Suprapubic skin (tissue), 4 donors: ENCODE data around the gene ENTREP1. TPM values are rescaled to one million over a fixed set of nuclear protein-coding genes. Genes with fewer than 3 reads are reported as not detected.

Experiments used
- DNase-seq, 2 donors: peaks; one replicate each; pipeline ENCODE4 v3.0.0-alpha.2; 2019; ENCODE audit warnings: low spot score in 2 of 2
- H3K27ac ChIP-seq: fragments of 200-600 bp; sonication (generic); one replicate; pipeline ENCODE4 v1.5.1; 2019
- H3K27me3 ChIP-seq: fragments of 200-600 bp; sonication (generic); one replicate; pipeline ENCODE4 v1.5.1; 2019
- H3K36me3 ChIP-seq: fragments of 200-600 bp; sonication (generic); one replicate; pipeline ENCODE4 v1.5.1; 2019
- H3K4me1 ChIP-seq: fragments of 200-600 bp; sonication (generic); one replicate; pipeline ENCODE4 v1.5.1; 2019
- H3K4me3 ChIP-seq: fragments of 200-600 bp; sonication (generic); one replicate; pipeline ENCODE4 v1.5.1; 2019; ENCODE audit warnings: mild to moderate bottlenecking
- H3K9me3 ChIP-seq: fragments of 200-600 bp; sonication (generic); one replicate; pipeline ENCODE4 v1.5.1; 2019
- CTCF ChIP-seq, 2 donors: fragments of 200-600 bp in 1 of 2; fragments of 450-650 bp in 1 of 2; sonication (generic) in 1 of 2; IDR thresholded peaks; one replicate each; pipeline ENCODE4 v1.5.1; 2016 to 2019; ENCODE audit warnings: antibody characterized with exemption in 2 of 2, mild to moderate bottlenecking in 1 of 2, moderate library complexity in 1 of 2
- EP300 ChIP-seq: sonication (generic); formaldehyde crosslinking; IDR thresholded peaks from one replicate; pipeline ENCODE4 v1.6.1; 2017; ENCODE audit warnings: antibody characterized with exemption
- POLR2A ChIP-seq, 2 donors: fragments of 450-650 bp; IDR thresholded peaks; one replicate each; pipeline ENCODE4 v1.6.1; 2017; ENCODE audit warnings: antibody characterized with exemption in 2 of 2, mild to moderate bottlenecking in 2 of 2, moderate library complexity in 2 of 2
- POLR2AphosphoS5 ChIP-seq, 3 donors: sonication (generic); formaldehyde crosslinking; IDR thresholded peaks; one replicate each; pipeline ENCODE4 v1.6.1; 2017; ENCODE audit warnings: antibody characterized with exemption in 3 of 3
- WGBS: methylation state at CpG from one replicate; pipeline ENCODE4 v1.1.5; 2018; 5-methylcytosine and 5-hydroxymethylcytosine counted together
- total RNA-seq, 4 donors: library from RNA; depleted of rRNA; stranded (reverse); fragments of >200 nt; gene quantifications; one replicate each; pipeline ENCODE4 v1.1.0, GENCODE V29; 2016

ENTREP1 gene
- total RNA-seq, 4 donors from 2014 or later = 8.6 to 49.2 (median 17.8) TPM

DNA sequence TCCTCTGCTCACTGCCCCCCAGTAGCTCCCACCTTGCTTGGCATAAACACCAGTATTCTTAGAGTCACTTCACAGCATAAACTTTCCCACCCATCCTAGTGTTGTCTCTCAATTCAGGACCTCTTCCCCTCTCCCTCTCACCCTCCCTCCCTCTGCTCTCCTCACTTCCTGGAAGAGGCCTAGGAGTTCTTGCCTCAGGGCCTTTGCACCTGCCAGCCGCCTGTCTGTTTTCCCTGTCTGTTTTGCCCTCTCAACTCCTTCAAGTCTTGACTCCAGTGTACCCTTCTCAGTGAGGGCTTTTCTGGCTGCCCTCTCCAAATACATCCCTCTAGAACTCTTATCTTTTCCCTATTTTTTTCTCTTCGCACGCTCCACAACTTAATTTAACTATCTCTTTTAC lies 86.2 kb downstream of the ENTREP1 start:
- peaks cover 5% of the 10 kb centered on the region for H3K4me1 ChIP-seq
- no peak overlapping the region for H3K27ac ChIP-seq
- 96% methylated on average over 3 of the region's 3 CpGs for WGBS
- H3K36me3 ChIP-seq = no peaks in the 10 kb centered on the region
- no peak for DNase-seq
- no peak overlapping the region for H3K4me3 ChIP-seq
- no peaks in the 10 kb centered on the region for H3K27me3 ChIP-seq
- no peak for TF ChIP-seq POLR2A (IDR thresholded peaks at IDR 0.05)
- no peak for TF ChIP-seq EP300
- no peak for TF ChIP-seq CTCF (IDR thresholded peaks at IDR 0.05)
- no peak for TF ChIP-seq POLR2AphosphoS5 (IDR thresholded peaks at IDR 0.05)
- H3K9me3 ChIP-seq = no peaks in the 10 kb centered on the region

GRCh38 chr9:69411931-69412740 lies 87.1 kb downstream of the ENTREP1 start:
- Histone ChIP-seq H3K4me3 (no peak overlapping the region), H3K4me1 (peaks cover 5% of the 10 kb centered on the region), H3K27ac (no peak overlapping the region), H3K27me3 (no peaks in the 10 kb centered on the region), H3K9me3 (no peaks in the 10 kb centered on the region), H3K36me3 (no peaks in the 10 kb centered on the region)
- DNase-seq = no peak
- 72% methylated on average over 30 of the region's 52 CpGs for WGBS
- TF ChIP-seq POLR2AphosphoS5 (IDR thresholded peaks at IDR 0.05) (no peak), EP300 (no peak), POLR2A (IDR thresholded peaks at IDR 0.05) (no peak), CTCF (IDR thresholded peaks at IDR 0.05) (no peak)

DNA sequence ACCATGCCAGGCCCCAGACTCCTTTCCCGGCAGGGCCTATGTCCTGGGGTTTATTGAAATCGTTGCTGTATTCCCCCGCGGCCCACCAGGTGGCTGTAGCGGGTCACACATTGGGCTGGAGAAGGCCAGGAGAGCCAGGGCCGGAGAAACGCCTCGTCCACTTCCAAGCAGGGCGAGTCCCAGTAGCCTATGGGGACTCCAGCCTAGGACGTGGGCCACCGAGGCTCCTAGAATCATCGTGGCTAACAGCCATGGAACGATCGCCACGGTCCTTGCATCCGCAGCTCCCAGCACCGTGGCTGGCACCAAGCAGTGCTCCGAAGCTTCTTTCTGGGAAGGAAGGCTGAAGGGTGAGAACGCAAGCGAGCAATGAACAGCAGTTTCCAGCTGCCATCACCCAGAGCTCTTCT lies 87.7 kb downstream of the ENTREP1 start:
- Histone ChIP-seq H3K36me3 (no peaks in the 10 kb centered on the region), H3K27me3 (no peaks in the 10 kb centered on the region), H3K27ac (no peak overlapping the region), H3K4me3 (no peak overlapping the region), H3K9me3 (no peaks in the 10 kb centered on the region), H3K4me1 (peaks cover 5% of the 10 kb centered on the region)
- TF ChIP-seq POLR2AphosphoS5 (IDR thresholded peaks at IDR 0.05) = no peak
- TF ChIP-seq CTCF (IDR thresholded peaks at IDR 0.05) = peak in 1 of 2 donors; percentile 20
- WGBS = 43% methylated on average over 18 of the region's 20 CpGs
- DNase-seq = no peak

- WGBS = 90% methylated on average over 10 of the region's 10 CpGs
- H3K4me1 ChIP-seq = no peaks in the 10 kb centered on the region
- no peak overlapping the region for H3K27ac ChIP-seq
- DNase-seq = no peak
- no peak overlapping the region for H3K4me3 ChIP-seq
- H3K36me3 ChIP-seq = no peaks in the 10 kb centered on the region
- TF ChIP-seq POLR2A (IDR thresholded peaks at IDR 0.05) (no peak), CTCF (IDR thresholded peaks at IDR 0.05) (no peak), EP300 (no peak), POLR2AphosphoS5 (IDR thresholded peaks at IDR 0.05) (no peak)
- no peaks in the 10 kb centered on the region for H3K9me3 ChIP-seq
- no peaks in the 10 kb centered on the region for H3K27me3 ChIP-seq
Observed at GRCh38 chr9:69420611-69421270, 95.7 kb downstream of the ENTREP1 start.
